Cardiac fibroblast (primary cell): Measurements from ENCODE around the gene NPAS2.

Source experiments
- DNase-seq, 2 donors: peaks; one replicate each; pipeline versions ENCODE4 v3.0.0 to v3.0.0-alpha.2; 2010; ENCODE audit warnings: low read depth in 2 of 2
- H3K4me3 ChIP-seq, 2 donors: replicated peaks in 1 of 2; 1 replicate in 1 of 2; 2 replicates in 1 of 2; pipeline ENCODE4 v1.5.1; 2011; ENCODE audit warnings: low read depth in 2 of 2, low read length in 2 of 2, mild to moderate bottlenecking in 2 of 2, moderate library complexity in 1 of 2
- TF ChIP-seq, protein P1 (sequence below): IDR thresholded peaks from one replicate; pipeline ENCODE4 v1.5.1; 2011; ENCODE audit warnings: low read depth, mild to moderate bottlenecking, low read length, inconsistent platforms

Gene NPAS2

GRCh38 chr2:100940766-100941645 lies 121.1 kb downstream of the NPAS2 start:
- TF ChIP-seq, protein P1, sequence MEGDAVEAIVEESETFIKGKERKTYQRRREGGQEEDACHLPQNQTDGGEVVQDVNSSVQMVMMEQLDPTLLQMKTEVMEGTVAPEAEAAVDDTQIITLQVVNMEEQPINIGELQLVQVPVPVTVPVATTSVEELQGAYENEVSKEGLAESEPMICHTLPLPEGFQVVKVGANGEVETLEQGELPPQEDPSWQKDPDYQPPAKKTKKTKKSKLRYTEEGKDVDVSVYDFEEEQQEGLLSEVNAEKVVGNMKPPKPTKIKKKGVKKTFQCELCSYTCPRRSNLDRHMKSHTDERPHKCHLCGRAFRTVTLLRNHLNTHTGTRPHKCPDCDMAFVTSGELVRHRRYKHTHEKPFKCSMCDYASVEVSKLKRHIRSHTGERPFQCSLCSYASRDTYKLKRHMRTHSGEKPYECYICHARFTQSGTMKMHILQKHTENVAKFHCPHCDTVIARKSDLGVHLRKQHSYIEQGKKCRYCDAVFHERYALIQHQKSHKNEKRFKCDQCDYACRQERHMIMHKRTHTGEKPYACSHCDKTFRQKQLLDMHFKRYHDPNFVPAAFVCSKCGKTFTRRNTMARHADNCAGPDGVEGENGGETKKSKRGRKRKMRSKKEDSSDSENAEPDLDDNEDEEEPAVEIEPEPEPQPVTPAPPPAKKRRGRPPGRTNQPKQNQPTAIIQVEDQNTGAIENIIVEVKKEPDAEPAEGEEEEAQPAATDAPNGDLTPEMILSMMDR, result no peak
- H3K4me3 ChIP-seq, result no peak overlapping the region
- DNase-seq, result peak in 1 of 2 donors; percentile 27

DNA sequence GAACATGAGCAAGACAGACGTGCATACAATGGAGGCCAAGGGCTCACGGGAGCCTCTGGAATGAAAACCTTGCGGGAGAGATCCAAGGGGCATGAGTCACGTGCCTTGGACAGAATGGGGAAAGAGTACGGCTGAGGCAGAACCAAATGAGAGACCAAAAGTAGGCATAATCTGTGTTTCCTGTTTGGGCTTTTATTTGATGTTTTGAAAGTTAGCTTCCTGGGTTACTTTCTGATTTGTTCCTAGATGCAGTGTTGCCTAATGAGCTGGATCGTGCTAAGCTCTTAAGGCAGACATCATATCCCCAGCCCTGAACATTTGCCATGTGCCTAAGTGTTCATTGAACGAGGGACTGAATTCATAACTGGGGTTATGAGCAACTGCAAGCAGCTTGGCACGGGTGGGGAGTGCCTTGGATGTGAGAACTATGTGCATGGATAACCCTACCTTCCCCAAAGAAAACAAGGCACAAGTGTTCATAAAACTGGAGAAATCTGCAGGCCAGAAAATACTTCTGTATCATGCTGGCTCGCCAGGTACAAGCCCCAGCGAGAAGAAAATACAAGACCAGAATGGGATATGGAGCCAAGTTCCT lies 121.8 kb downstream of the NPAS2 start:
- H3K4me3 ChIP-seq, result no peak overlapping the region
- TF ChIP-seq, protein P1, result no peak
- peak; percentile 64 to 70 for DNase-seq

DNA sequence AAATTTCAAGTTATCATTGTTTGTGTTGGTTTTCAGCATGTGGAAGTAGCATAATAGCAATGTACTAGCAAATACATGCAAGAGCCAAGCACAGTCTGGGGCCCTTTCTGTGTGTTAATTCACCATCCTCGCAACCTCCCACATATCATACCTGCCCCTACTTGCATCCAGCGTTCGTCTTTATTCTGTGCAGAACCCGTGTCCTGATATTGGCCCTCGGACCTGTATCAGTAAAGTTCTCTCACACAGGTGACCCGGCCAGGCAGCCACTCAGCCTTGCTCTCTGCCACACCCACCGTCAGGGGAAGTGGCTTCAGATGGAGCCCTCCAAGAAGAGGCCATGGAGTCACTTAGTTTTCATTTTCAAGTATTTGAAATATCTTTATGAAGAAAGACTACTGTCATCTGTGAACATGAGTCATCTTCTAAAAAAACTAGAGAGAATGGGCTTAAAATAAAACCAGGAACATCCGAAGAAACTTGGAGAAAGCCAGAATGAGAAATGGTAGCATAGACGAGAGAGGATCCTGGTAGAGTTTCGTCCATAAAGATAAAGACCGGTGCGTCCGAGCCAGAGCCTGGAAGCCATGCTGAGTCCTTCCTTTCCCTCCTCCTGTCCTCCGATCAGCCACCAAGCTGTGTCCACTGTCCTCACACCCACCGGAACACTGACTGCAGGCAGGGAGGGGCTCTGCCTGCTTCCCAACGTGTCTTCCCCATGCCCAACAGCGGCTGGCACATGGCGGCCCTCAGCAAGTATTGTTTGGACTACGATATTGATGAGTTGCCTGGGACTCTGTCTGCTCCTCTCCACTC lies 124.9 kb downstream of the NPAS2 start:
- TF ChIP-seq, protein P1, result no peak
- peak in 1 of 2 donors; percentile 15 for DNase-seq

GRCh38 chr2:100945433-100945740 lies 125.4 kb downstream of the NPAS2 start:
- TF ChIP-seq, protein P1, result no peak
- no peak for DNase-seq
- H3K4me3 ChIP-seq, result no peak overlapping the region

More for the DNA sequence above, 124.9 kb downstream of the NPAS2 start:
- H3K4me3 ChIP-seq, result no peak overlapping the region

DNA sequence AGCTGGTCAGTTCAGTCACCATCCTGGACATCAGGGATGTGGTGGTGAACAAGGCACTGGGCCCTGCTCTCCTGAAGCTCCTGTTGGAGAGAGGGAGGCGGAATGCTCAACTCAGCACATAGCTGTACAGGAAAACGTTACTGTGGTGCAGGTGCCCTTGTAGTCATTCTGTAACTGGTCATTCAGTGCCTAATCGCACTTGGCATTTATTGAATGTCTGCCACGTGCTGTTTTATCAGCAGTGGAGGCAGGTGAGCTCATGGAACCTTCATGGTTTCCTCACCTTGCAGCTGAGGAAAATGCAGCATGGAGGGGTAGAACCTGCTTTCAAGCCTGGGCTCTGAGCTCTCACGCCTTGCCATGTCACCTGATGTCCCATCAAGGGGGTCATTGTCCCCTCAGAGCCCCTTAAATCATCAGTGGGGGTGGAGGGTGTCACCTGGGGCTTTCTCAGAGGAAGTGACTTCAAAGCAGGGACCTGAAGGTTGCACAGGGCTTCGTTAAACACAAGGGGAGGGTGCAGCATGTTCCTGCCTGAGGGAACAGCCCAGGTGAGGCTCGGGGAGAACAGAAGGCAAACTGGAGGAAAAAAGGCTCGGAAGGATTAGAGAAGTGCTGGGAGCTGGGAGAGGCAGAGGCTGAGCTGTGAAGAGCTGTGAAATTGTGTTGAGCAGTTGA lies 126.1 kb downstream of the NPAS2 start:
- TF ChIP-seq, protein P1, result no peak
- H3K4me3 ChIP-seq, result no peak overlapping the region
- DNase-seq, result no peak
